Thyroid gland (tissue), 4 donors: ENCODE data around the gene RBMS1. TPM values are rescaled to one million over a fixed set of nuclear protein-coding genes. Genes with fewer than 3 reads are reported as not detected.

Source experiments
- DNase-seq, 2 donors: peaks; one replicate each; pipeline ENCODE4 v3.0.0-alpha.2; 2019
- H3K27ac ChIP-seq, 3 donors: fragments of 200-600 bp; sonication (generic); 1 replicate in 2 of 3; 2 replicates in 1 of 3; pipeline ENCODE4 v1.5.1; 2016 to 2019; ENCODE audit warnings: mild to moderate bottlenecking in 1 of 3, moderate library complexity in 1 of 3
- H3K27me3 ChIP-seq: fragments of 200-600 bp; sonication (generic); one replicate; pipeline ENCODE4 v1.5.1; 2019
- H3K36me3 ChIP-seq, 2 donors: fragments of 200-600 bp; sonication (generic); one replicate each; pipeline ENCODE4 v1.5.1; 2016 to 2019
- H3K4me1 ChIP-seq, 2 donors: fragments of 200-600 bp; sonication (generic); one replicate each; pipeline ENCODE4 v1.5.1; 2017 to 2019
- H3K4me3 ChIP-seq, 3 donors: fragments of 200-600 bp; sonication (generic); replicated peaks in 1 of 3; 1 replicate in 2 of 3; 2 replicates in 1 of 3; pipeline ENCODE4 v1.5.1; 2016; ENCODE audit warnings: mild to moderate bottlenecking in 1 of 3
- H3K9me3 ChIP-seq: fragments of 200-600 bp; sonication (generic); one replicate; pipeline ENCODE4 v1.5.1; 2017
- CTCF ChIP-seq, 6 experiments: fragments of 200-600 bp in 3 of 6; fragments of 450-650 bp in 3 of 6; sonication (generic) in 3 of 6; IDR thresholded peaks; one replicate each; pipeline ENCODE4 v1.5.1; 2016 to 2019; ENCODE audit warnings: antibody characterized with exemption in 6 of 6, mild to moderate bottlenecking in 2 of 6, inconsistent platforms in 1 of 6, moderate library complexity in 1 of 6
- POLR2A ChIP-seq, 2 donors: fragments of 450-650 bp; IDR thresholded peaks; one replicate each; pipeline ENCODE4 v1.6.1; 2017; ENCODE audit warnings: antibody characterized with exemption in 2 of 2, mild to moderate bottlenecking in 2 of 2, moderate library complexity in 1 of 2
- WGBS, 2 donors: methylation state at CpG; one replicate each; pipeline ENCODE4 v1.1.5; 2017; 5-methylcytosine and 5-hydroxymethylcytosine counted together
- intact Hi-C: fragments of 100-400 bp; cut with DNase I; formaldehyde crosslinking; loops from one replicate; pipeline ENCODE4 v1.15.1; 2023
- total RNA-seq, 4 donors: library from RNA; depleted of rRNA; stranded (reverse); fragments of >200 nt; gene quantifications; one replicate each; pipeline ENCODE4 v1.2.3, GENCODE V29; 2016

The RBMS1 gene
- total RNA-seq, 4 donors from 2014 or later = 50.9 to 80.1 (median 69.0) TPM

DNA sequence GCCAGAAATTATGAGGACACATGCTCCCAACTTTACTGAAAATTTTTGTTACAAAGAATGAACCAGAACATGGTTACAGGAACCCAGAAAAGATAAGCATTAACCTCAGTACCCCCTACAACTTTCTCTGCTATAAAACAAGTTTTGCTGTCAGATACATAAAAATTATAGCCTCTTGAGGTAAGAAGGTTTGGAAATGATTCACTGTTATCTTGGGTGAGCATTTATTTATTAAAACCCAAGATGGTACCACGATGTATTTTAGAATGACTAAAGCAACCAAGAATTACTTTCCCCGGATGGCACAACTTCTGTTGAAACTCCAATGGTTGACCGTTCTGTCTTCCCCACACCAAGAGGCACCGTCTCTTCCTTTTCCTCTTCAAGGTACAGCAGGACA is 72.9 kb downstream of the RBMS1 start:
- 94% methylated on average over 4 of the region's 4 CpGs for WGBS, 2 donors
- intact Hi-C loops = no loop called here
- Histone ChIP-seq H3K4me3 (no peak overlapping the region), H3K27me3 (no peaks in the 10 kb centered on the region), H3K9me3 (no peaks in the 10 kb centered on the region), H3K27ac (no peak overlapping the region), H3K36me3 (no peaks in the 10 kb centered on the region), H3K4me1 (peaks cover 4% of the 10 kb centered on the region in 2 donors)
- TF ChIP-seq POLR2A (IDR thresholded peaks at IDR 0.05) (no peak), CTCF (IDR thresholded peaks at IDR 0.05) (no peak)
- no peak for DNase-seq

DNA sequence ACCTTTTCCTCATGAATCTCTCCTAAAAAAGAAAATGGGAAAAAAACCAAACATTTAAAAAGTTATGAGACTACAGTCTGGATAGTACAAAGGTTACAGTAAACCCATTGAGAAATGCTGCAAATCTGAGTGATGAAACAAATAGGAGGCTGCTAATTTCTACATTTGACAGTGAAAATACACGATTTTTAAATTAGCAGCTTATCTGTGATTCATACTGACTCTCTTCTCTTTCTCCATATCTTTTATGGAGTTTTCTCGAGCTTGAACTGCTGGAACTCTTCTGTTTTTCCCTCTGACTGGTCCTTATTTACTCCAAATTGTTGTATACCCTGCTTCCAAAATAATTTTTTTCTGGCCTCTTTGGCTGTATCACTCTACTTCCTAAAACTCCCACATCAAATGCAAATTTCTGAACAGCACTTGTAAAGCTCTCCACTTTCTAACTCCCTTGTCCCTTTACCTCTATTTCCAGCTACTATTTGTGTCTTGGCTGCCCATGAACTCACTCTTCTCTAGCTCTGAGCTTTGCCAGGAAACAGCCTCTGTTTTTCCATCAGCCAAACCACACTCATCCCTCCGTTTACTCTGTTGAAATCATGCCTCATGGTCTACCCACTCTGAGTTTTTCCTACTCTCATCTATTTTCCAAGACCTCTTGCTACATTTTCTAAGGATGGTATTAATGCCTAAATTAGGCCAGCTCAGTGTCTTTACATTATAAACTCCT is 73.7 kb downstream of the RBMS1 start:
- H3K4me1 ChIP-seq = no peaks in the 10 kb centered on the region
- no peak overlapping the region for H3K4me3 ChIP-seq
- no peak for DNase-seq
- H3K9me3 ChIP-seq = no peaks in the 10 kb centered on the region
- H3K27me3 ChIP-seq = no peaks in the 10 kb centered on the region
- no peak for TF ChIP-seq POLR2A (IDR thresholded peaks at IDR 0.05)
- H3K36me3 ChIP-seq = no peaks in the 10 kb centered on the region
- intact Hi-C loops = no loop called here
- no peak overlapping the region for H3K27ac ChIP-seq
- WGBS, 2 donors = 72 to 77% methylated on average over 3 of the region's 3 CpGs

GRCh38 chr2:160418853-160419252 is 74.8 kb downstream of the RBMS1 start:
- Histone ChIP-seq H3K27ac (no peak overlapping the region), H3K4me1 (no peaks in the 10 kb centered on the region), H3K36me3 (no peaks in the 10 kb centered on the region), H3K27me3 (no peaks in the 10 kb centered on the region), H3K9me3 (no peaks in the 10 kb centered on the region), H3K4me3 (no peak overlapping the region)
- TF ChIP-seq POLR2A (IDR thresholded peaks at IDR 0.05) (no peak), CTCF (IDR thresholded peaks at IDR 0.05) (no peak)
- WGBS, 2 donors = 85 to 92% methylated on average over 1 of the region's 1 CpG
- DNase-seq = no peak
- intact Hi-C loops = no loop called here

- Histone ChIP-seq H3K9me3 (no peaks in the 10 kb centered on the region), H3K27ac (no peak overlapping the region), H3K27me3 (no peaks in the 10 kb centered on the region), H3K4me3 (no peak overlapping the region), H3K36me3 (no peaks in the 10 kb centered on the region), H3K4me1 (no peaks in the 10 kb centered on the region)
- 22 to 86% methylated on average over 1 of the region's 1 CpG for WGBS, 2 donors
- intact Hi-C loops = no loop called here
- DNase-seq = no peak
- TF ChIP-seq POLR2A (IDR thresholded peaks at IDR 0.05) = no peak
- TF ChIP-seq CTCF (IDR thresholded peaks at IDR 0.05) = no peak
Measured at GRCh38 chr2:160418398-160418765, 75.2 kb downstream of the RBMS1 start.

- intact Hi-C loops = no loop called here
- H3K36me3 ChIP-seq = no peaks in the 10 kb centered on the region
- WGBS, 2 donors = 84 to 87% methylated on average over 6 of the region's 6 CpGs
- no peak overlapping the region for H3K4me3 ChIP-seq
- no peaks in the 10 kb centered on the region for H3K9me3 ChIP-seq
- H3K27ac ChIP-seq = no peak overlapping the region
- TF ChIP-seq CTCF (IDR thresholded peaks at IDR 0.05) (no peak), POLR2A (IDR thresholded peaks at IDR 0.05) (no peak)
- H3K27me3 ChIP-seq = no peaks in the 10 kb centered on the region
- no peaks in the 10 kb centered on the region for H3K4me1 ChIP-seq
- DNase-seq = no peak
Measured at GRCh38 chr2:160417745-160418397, 75.7 kb downstream of the RBMS1 start.
